Measurements from ENCODE around the gene HINT2. TPM values are rescaled to one million over a fixed set of nuclear protein-coding genes. Genes with fewer than 3 reads are reported as not detected.
A peak's percentile ranks its signal among the peaks of the same experiment; 100 is the strongest.

HINT2 gene
- total RNA-seq, 2 experiments from 2014 or later = 67.8 to 72.6 TPM

- no peak overlapping the region for H3K27ac Mint-ChIP-seq
- peaks cover 2% of the 10 kb centered on the region for H3K4me1 Mint-ChIP-seq (ENCODE audit: low read depth)
- no peaks in the 10 kb centered on the region for H3K36me3 Mint-ChIP-seq
- intact Hi-C loops (cut with micrococcal nuclease) = no loop called here
- POLR2A ChIA-PET = no interaction called here
- no peak overlapping the region for H3K4me3 Mint-ChIP-seq
- CTCF ChIA-PET = interaction anchor here (1.6 kb wide), 1 partner anchor 63 kb away, joined by 5 read pairs; no protein-coding TSS in a partner anchor
- no peaks in the 10 kb centered on the region for H3K9me3 Mint-ChIP-seq
- no peak for DNase-seq
- no peaks in the 10 kb centered on the region for H3K27me3 Mint-ChIP-seq
Observed at GRCh38 chr9:35852876-35853865, 38.3 kb upstream of the HINT2 start.

DNA sequence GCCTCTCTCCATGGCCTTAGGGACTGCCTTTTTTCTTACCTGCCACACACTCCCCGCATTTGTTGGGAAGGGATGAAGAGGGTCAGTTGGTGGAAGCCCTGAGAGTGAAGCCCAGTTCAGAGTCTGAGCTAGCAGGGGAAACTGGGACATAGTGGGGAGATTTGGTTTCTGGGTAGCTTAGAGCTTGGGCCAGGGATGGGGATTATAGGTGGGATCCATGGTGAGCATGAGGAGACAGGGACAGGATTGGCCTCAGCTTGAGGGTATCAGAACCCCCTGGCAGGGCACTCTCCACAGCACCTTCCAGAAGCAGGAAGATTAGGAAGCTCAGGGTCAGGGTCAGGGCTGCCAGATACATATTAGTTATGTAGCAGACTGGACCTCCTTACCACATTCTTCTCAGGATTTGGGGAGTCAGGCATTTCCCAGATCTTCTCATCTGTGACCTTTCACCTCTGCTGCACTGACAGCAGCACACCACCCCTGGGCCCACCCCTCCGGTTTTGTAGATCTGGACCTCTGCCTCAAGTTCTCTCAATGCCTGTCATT lies 37.5 kb upstream of the HINT2 start:
- Mint-ChIP-seq H3K4me3 (no peak overlapping the region), H3K4me1 (ENCODE audit: low read depth) (peaks cover 11% of the 10 kb centered on the region), H3K27ac (no peak overlapping the region), H3K36me3 (no peaks in the 10 kb centered on the region), H3K9me3 (no peaks in the 10 kb centered on the region), H3K27me3 (no peaks in the 10 kb centered on the region)
- intact Hi-C loops (cut with micrococcal nuclease) = no loop called here
- ChIA-PET POLR2A (no interaction called here), CTCF (interaction anchor here (1.6 kb wide), 1 partner anchor 62 kb away, joined by 5 read pairs; no protein-coding TSS in a partner anchor)
- no peak for DNase-seq

DNA sequence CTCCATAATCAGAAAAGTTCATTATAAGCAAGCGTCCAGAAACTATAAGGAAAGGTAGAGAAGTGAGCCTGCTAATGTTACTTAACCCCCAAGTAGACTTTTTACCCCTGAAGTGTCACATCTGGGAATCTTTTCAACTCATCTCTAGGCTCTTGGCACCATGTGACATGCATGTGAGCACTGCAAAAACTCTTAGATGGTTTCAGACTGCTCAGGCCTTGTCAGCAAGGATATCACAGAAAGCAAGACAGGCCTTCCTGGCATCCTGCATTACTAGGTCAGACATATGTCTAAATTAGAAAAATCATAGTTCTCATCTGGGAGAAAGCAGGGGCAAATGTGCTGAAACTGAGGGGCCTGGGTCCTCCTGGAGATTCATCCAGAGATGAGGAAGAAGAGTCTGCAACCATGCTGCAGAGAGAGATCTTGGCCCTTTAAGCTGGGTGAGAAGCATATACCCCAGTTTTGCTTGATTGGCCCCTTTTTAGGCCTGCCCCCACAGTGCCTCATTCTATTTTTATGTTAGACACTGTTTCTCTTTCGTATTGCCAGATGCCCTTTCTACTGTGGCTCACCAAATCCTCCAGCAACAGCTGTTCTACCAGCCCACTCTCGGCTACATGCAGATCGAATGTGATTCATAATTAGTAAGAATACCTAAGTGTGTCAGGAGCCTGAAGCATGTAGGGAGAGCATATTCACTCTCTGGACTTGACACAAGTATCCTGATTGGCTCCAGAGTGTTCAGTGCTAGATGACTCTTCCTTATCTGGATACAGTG lies 33.1 kb upstream of the HINT2 start:
- Mint-ChIP-seq H3K27ac (no peak overlapping the region), H3K4me1 (ENCODE audit: low read depth) (peaks cover 33% of the 10 kb centered on the region), H3K36me3 (no peaks in the 10 kb centered on the region), H3K27me3 (no peaks in the 10 kb centered on the region), H3K4me3 (no peak overlapping the region), H3K9me3 (no peaks in the 10 kb centered on the region)
- DNase-seq = peak; percentile 69
- intact Hi-C loops (cut with micrococcal nuclease) = loop anchor here (2.0 kb wide), 1 partner anchor 33 kb away; the partner anchor contains the start of gene HINT2
- ChIA-PET POLR2A (no interaction called here), CTCF (interaction anchor here (0.7 to 1.2 kb wide), 3 partner anchors 58 to 152 kb away, joined by 3 to 4 read pairs (median 3); no protein-coding TSS in a partner anchor)

- intact Hi-C loops (cut with micrococcal nuclease) = loop anchor here (2.0 kb wide), 1 partner anchor 17 kb away; the partner anchor contains the start of genes FAM221B and TMEM8B
- Mint-ChIP-seq H3K27me3 (no peaks in the 10 kb centered on the region), H3K27ac (no peak overlapping the region), H3K4me3 (no peak overlapping the region), H3K4me1 (ENCODE audit: low read depth) (peaks cover 36% of the 10 kb centered on the region), H3K9me3 (no peaks in the 10 kb centered on the region), H3K36me3 (no peaks in the 10 kb centered on the region)
- ChIA-PET CTCF (interaction anchor here (0.7 to 1.6 kb wide), 4 partner anchors 12 to 175 kb away, joined by 3 to 9 read pairs (median 4); partner anchors contain the start of gene HINT2), POLR2A (no interaction called here)
- no peak for DNase-seq
Observed at GRCh38 chr9:35845824-35846771, 31.3 kb upstream of the HINT2 start.

GRCh38 chr9:35844628-35845270 lies 29.9 kb upstream of the HINT2 start:
- ChIA-PET POLR2A (no interaction called here), CTCF (interaction anchor here (1.6 kb wide), 1 partner anchor 37 kb away, joined by 9 read pairs; no protein-coding TSS in a partner anchor)
- no peak for DNase-seq
- Mint-ChIP-seq H3K9me3 (no peaks in the 10 kb centered on the region), H3K36me3 (no peaks in the 10 kb centered on the region), H3K27me3 (no peaks in the 10 kb centered on the region), H3K27ac (no peak overlapping the region), H3K4me3 (no peak overlapping the region), H3K4me1 (ENCODE audit: low read depth) (peaks cover 36% of the 10 kb centered on the region)
- intact Hi-C loops (cut with micrococcal nuclease) = loop anchor here (2.0 kb wide), 1 partner anchor 16 kb away; the partner anchor contains the start of genes FAM221B and TMEM8B

- H3K4me3 Mint-ChIP-seq = no peak overlapping the region
- peaks cover 30% of the 10 kb centered on the region for H3K4me1 Mint-ChIP-seq (ENCODE audit: low read depth)
- no peaks in the 10 kb centered on the region for H3K9me3 Mint-ChIP-seq
- H3K27me3 Mint-ChIP-seq = no peaks in the 10 kb centered on the region
- CTCF ChIA-PET = no interaction called here
- intact Hi-C loops (cut with micrococcal nuclease) = no loop called here
- no peaks in the 10 kb centered on the region for H3K36me3 Mint-ChIP-seq
- POLR2A ChIA-PET = no interaction called here
- no peak for DNase-seq
- H3K27ac Mint-ChIP-seq = no peak overlapping the region
Observed at GRCh38 chr9:35842795-35843194, 28.0 kb upstream of the HINT2 start.

DNA sequence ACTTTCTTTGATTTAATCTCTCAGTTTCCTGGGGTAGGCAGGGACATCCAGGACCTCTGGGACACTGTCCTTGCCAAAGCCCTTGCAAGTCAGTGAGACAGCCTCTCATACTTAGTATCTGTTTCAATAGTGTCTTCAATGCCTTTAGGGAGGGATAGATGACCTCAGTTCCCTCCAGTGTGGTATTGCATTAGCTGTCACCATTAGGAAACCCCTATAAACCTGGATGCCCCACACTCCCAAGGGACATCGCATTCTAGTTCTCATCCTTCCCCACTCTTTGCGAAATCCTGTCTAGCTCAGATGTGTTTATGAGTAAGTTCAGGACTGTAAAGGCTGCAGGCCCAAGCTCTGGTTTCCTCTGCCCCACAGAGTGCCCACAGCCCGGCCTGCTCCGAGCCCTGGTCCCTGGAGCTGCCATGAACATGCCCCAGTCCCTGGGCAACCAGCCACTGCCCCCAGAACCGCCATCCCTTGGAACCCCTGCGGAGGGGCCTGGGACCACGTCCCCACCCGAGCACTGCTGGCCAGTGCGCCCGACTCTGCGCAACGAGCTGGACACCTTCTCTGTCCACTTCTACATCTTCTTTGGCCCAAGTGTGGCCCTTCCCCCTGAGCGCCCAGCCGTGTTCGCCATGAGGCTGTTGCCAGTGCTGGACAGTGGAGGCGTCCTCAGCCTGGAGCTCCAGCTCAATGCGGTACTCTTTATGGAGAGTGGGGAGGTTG lies 27.3 kb upstream of the HINT2 start:
- POLR2A ChIA-PET = interaction anchor here (0.9 kb wide), 1 partner anchor 10 kb away, joined by 3 read pairs; no protein-coding TSS in a partner anchor
- no peak overlapping the region for H3K27ac Mint-ChIP-seq
- CTCF ChIA-PET = interaction anchor here (1.0 kb wide), 1 partner anchor 40 kb away, joined by 3 read pairs; no protein-coding TSS in a partner anchor

GRCh38 chr9:35841645-35841900 lies 26.7 kb upstream of the HINT2 start:
- Mint-ChIP-seq H3K9me3 (no peaks in the 10 kb centered on the region), H3K36me3 (no peaks in the 10 kb centered on the region), H3K4me1 (ENCODE audit: low read depth) (peaks cover 21% of the 10 kb centered on the region), H3K4me3 (no peak overlapping the region), H3K27me3 (no peaks in the 10 kb centered on the region), H3K27ac (no peak overlapping the region)
- no peak for DNase-seq
- POLR2A ChIA-PET = interaction anchor here (0.9 kb wide), 1 partner anchor 10 kb away, joined by 3 read pairs; no protein-coding TSS in a partner anchor
- intact Hi-C loops (cut with micrococcal nuclease) = no loop called here
- CTCF ChIA-PET = interaction anchor here (0.6 to 1.0 kb wide), 2 partner anchors 41 to 862 kb away, joined by 3 to 5 read pairs; no protein-coding TSS in a partner anchor

More for the DNA sequence above, 27.3 kb upstream of the HINT2 start:
- Mint-ChIP-seq H3K36me3 (no peaks in the 10 kb centered on the region), H3K27me3 (no peaks in the 10 kb centered on the region), H3K4me3 (no peak overlapping the region), H3K4me1 (ENCODE audit: low read depth) (peaks cover 25% of the 10 kb centered on the region), H3K9me3 (no peaks in the 10 kb centered on the region)
- intact Hi-C loops (cut with micrococcal nuclease) = no loop called here
- no peak for DNase-seq

DNA sequence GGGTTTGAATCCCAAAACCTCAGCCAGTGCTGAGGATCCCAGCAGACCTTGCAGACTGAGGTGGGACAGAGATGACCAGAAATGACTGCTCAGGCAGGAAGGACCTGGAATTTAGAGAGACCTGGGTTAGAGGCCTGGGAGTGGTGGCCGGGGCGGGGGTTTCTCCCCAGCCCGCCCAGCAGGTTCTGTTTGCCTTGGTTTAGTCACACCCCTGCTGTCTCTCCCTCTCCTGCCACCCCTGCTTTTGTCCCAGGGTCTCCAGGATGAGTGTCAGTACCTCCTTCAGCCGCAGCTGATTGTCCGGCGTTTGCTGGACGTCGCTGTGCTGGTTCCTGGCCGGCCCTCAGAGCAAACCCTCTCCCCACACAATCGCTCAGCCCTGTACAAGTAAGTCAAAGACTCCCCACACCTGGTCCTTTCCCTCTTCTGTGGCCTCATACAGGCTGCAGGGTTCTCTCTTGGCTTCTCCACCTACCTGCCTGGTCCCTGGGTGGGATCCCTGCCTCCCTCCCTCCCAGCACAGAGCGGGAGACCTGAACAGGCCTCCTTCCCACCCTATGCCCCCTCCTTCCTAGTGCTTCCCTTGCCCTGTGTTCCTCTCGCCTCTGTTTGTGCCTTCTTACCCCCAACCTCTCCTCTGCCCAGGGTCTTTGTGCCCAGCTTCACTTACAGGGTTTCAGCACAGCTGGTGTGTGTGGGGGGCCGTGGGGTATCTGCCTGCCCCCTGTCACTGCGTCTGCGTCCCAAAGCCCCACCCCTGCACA lies 26.2 kb upstream of the HINT2 start:
- Mint-ChIP-seq H3K4me1 (ENCODE audit: low read depth) (peaks cover 21% of the 10 kb centered on the region), H3K27ac (no peak overlapping the region), H3K4me3 (no peak overlapping the region), H3K27me3 (no peaks in the 10 kb centered on the region), H3K9me3 (no peaks in the 10 kb centered on the region), H3K36me3 (no peaks in the 10 kb centered on the region)
- CTCF ChIA-PET = interaction anchor here (0.6 to 1.0 kb wide), 3 partner anchors 15 to 861 kb away, joined by 3 to 5 read pairs (median 4); no protein-coding TSS in a partner anchor
- POLR2A ChIA-PET = no interaction called here
- DNase-seq = no peak
- intact Hi-C loops (cut with micrococcal nuclease) = no loop called here

- no peak overlapping the region for H3K27ac Mint-ChIP-seq
- ChIA-PET POLR2A (no interaction called here), CTCF (interaction anchor here (1.0 kb wide), 1 partner anchor 14 kb away, joined by 4 read pairs; no protein-coding TSS in a partner anchor)
Observed at GRCh38 chr9:35839926-35840325, 25.1 kb upstream of the HINT2 start.

More at GRCh38 chr9:35839926-35840325, 25.1 kb upstream of the HINT2 start:
- no peaks in the 10 kb centered on the region for H3K9me3 Mint-ChIP-seq
- no peak overlapping the region for H3K4me3 Mint-ChIP-seq
- no peaks in the 10 kb centered on the region for H3K36me3 Mint-ChIP-seq
- H3K4me1 Mint-ChIP-seq (ENCODE audit: low read depth) = peaks cover 10% of the 10 kb centered on the region
- H3K27me3 Mint-ChIP-seq = no peaks in the 10 kb centered on the region
- no peak for DNase-seq
- intact Hi-C loops (cut with micrococcal nuclease) = no loop called here

All from activated CD4-positive, alpha-beta memory T cell treated with anti-CD3 and anti-CD28 coated beads for 36 hours (primary cell).